GM21423 (cell line): ENCODE measurements around the gene IGFBPL1.
"Not testable (repeated sequence)": the region's sequence is repeated elsewhere in the genome, so short reads cannot be mapped to it uniquely, and the experiment has no call there.

Experiments used
- ATAC-seq: cut with Tn5 transposase; IDR thresholded peaks from one replicate; pipeline ENCODE4 v1.9.1; 2021; ENCODE audit warnings: mild to moderate bottlenecking, moderate library complexity; ENCODE audit not compliant: unreplicated experiment

IGFBPL1 gene

GRCh38 chr9:38380872-38381534, 43.3 kb downstream of the IGFBPL1 start:
- ATAC-seq: no peak

- ATAC-seq: no peak
Measured at GRCh38 chr9:38380230-38380871, 43.9 kb downstream of the IGFBPL1 start.

- not testable (repeated sequence) for ATAC-seq
Measured at GRCh38 chr9:38377336-38378083, 46.7 kb downstream of the IGFBPL1 start.

- ATAC-seq: no peak
Measured at GRCh38 chr9:38376021-38376670, 48.1 kb downstream of the IGFBPL1 start.

DNA sequence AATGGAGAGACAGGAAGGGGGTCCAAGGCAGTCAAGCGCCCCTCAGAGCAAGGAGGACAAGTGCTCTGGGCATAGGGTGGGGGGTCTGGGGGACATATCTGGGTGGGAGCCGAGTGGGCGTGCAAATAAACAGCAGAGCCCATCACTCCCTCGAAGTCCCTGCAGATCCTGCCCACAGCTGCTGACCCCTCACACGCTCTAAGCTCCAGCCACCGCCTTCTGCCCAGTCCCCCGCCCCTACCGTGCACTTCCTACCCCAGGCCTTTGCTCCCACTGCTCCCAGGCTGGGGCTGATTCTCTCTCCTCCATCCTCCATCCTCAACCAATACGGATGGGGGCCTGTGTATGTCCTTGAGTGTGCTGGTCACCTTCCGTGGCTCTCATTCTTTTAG, 48.7 kb downstream of the IGFBPL1 start:
- no peak for ATAC-seq

- no peak for ATAC-seq
Measured at GRCh38 chr9:38374847-38375571, 49.2 kb downstream of the IGFBPL1 start.

DNA sequence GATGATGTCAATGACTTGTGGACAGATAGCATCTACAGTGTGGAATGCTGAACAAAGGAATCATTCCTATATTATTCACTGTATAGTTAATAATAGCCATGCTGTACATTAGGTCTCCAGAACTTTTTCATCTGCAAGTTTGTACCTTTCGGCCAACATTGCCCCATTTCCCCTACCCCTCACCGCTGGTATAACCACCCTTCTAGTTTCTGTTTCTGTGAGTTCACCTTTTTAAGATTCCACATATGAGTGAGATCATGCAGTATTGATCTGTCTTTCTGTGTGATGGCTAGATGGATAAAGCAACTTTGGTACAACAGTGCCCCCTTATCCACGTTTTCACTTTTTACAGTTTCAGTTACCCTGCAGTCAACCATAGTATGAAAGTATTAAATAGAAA, 50.6 kb downstream of the IGFBPL1 start:
- no peak for ATAC-seq

GRCh38 chr9:38372762-38373619, 51.3 kb downstream of the IGFBPL1 start:
- ATAC-seq: no peak

- peak; percentile 78 for ATAC-seq
Measured at GRCh38 chr9:38371495-38371894, 52.8 kb downstream of the IGFBPL1 start.

DNA sequence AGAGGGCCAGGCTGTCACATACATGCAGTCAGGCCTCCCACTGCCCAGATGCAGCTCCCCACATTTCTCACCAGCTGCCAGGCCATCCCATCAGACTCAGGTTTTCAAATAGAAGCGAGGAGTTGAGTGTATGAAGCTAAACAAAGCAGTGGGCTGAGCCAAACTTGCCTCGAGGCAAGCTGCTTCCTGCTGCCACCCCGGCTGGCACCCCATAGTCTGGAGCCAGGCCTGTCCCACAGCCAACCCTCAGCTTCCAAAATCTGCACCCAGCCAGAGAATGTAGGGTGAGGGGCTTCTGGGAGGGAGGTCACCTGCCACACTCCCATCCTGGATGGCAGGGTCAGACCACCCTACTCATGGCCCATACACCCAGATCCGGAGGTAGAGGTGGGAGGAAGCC, 54.1 kb downstream of the IGFBPL1 start:
- no peak for ATAC-seq

DNA sequence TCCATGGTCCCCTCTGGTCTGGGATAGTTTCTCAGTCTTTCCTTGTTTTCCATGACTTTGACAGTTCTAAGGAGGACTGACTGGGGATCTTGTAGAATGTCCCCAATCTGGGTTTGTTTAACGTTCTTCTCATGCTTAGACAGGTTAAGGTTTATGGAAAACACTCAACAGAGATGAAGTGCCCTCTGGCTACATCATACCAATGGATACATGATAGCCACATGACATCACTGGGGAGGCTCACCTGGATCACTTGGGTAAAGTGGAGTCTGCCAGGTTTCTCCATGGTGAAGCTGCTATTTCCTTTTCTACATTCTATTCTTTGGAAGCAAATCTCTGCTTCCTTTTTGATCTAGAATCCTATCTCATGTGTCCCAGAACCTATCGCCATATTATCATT, 55.5 kb downstream of the IGFBPL1 start:
- no peak for ATAC-seq

DNA sequence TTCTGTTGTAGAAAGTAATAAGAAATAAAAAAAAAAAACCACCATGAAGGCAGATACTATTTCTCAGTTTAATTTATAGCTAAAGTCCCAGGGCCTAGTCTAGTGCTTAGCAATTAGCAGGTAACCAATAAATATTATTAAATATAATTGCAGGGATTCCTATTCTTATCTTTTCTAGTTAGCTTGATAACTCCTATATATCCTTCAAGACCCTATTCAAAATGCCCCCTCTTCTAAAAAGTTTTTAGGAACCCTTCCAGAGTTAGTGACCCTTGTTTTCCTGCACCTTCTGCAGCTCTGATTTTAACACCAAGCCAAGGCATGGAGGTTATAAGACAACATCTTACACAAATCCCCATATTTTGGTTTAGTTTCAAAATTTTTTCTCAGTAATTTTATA, 56.4 kb downstream of the IGFBPL1 start:
- no peak for ATAC-seq

DNA sequence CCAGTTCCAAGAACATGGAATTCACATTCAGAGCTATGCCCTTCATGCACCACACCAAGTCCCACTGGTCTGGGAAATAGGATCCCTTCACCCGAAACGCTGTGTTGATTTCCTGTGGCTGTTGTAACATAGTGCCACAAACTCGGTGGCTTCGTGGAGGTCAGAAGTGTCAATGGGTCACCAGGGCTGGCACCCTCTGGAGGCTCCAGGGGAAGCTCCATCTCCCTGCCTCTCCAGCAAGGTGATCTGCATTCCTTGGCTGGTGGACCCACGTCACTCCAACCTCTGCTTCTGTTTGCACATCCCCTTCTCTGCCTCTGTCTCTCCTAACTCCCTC, 60.7 kb downstream of the IGFBPL1 start:
- no peak for ATAC-seq

GRCh38 chr9:38362852-38363588, 61.2 kb downstream of the IGFBPL1 start:
- peak; percentile 62 for ATAC-seq

DNA sequence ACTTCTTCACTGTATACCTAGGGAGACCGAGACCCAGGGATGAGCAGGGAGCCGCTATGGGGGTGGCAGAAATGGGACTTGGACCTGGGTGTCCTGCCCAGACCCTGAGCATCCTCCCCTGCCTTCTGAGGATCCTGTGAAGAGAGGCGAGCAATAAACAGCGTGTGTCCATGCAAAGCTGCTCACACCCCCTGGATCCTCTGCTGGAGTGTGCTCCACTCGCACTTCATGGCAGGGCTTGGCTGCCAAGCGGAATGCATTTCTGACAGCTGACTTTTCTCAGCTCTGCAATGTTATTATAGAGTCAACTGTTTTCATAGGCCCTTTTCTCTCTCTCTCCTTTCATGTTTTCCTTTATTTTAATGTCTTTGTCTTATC, 62.8 kb downstream of the IGFBPL1 start:
- no peak for ATAC-seq

DNA sequence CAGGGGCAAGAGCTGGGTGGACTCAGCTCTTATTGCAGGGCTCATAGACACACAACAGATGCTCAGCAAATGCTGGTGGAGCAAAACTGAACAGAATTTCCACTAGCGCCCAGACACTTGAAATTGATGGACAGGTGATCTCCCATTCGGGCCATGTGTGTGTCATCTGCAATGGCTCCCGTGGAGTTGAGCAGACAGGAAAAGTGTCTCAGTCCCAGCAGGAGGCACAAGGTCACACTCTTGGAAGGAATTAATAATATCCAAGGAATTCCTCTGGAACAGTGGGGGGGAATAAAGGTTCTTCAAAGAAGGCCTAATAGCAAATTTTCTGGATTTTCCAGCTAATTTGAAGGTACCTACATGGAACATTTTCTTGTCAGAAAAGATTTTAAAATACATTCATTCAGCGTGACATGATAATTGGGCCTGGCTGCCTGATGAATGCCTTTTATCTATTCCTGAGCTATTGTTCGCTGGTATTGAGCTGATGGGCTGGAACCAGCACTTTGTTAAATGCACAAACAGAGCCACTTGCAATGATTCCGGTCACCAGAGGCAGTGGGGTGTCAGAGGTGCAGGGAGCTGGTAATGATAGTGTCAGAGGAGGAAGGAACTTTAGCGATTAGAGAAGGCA, 63.3 kb downstream of the IGFBPL1 start:
- no peak for ATAC-seq

- ATAC-seq: no peak
Measured at GRCh38 chr9:38359689-38360385, 64.4 kb downstream of the IGFBPL1 start.

GRCh38 chr9:38359297-38359653, 65.0 kb downstream of the IGFBPL1 start:
- ATAC-seq: no peak
